Stimulated activated CD4-positive, alpha-beta T cell treated with anti-CD3 and anti-CD28 coated beads, Interleukin-2, amount 100 ng/mL, for 48 hours (primary cell): ENCODE measurements around the gene STAMBP.
"Not testable (repeated sequence)": the region's sequence is repeated elsewhere in the genome, so short reads cannot be mapped to it uniquely, and the experiment has no call there.

ENCODE experiments used
- DNase-seq, 2 donors: peaks; one replicate each; pipeline ENCODE4 v3.0.0-alpha.2; 2020

STAMBP gene

DNA sequence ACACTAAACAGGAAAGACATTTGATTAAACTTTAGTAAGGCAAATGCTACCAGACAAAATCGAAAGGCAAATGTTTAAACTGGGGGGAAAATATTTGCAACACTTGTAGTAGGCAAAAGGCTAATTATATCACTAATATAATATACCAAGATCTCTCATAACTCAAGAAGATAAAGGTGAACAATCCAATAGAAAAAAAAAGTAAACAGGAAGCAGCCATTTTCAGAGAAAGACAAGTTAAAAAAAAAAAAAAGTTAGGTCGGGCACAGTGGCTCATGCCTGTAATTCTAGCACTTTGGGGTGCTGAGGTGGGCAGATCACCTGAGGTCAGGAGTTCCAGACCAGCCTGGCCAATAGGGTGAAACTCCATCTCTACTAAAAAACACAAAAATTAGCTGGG, 59.6 kb downstream of the STAMBP start:
- no peak for DNase-seq

DNA sequence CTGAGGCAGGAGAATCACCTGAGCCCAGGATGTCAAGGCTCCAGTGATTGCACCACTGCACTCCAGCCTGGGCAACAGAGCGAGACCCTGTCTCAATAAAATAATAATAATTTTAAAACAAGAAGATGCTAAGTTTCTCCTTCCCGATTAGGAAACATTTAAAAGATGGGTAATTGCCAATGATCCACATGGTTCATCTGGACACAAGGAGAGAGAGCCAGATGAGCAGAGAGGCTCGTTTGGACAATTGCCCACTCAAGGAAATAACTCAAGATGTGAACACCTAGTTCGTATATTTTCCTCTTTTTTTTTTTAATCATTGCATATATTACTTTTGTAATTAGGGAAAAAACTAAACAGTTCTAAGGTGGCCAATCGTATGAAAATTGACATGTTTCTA, 60.4 kb downstream of the STAMBP start:
- no peak for DNase-seq

DNA sequence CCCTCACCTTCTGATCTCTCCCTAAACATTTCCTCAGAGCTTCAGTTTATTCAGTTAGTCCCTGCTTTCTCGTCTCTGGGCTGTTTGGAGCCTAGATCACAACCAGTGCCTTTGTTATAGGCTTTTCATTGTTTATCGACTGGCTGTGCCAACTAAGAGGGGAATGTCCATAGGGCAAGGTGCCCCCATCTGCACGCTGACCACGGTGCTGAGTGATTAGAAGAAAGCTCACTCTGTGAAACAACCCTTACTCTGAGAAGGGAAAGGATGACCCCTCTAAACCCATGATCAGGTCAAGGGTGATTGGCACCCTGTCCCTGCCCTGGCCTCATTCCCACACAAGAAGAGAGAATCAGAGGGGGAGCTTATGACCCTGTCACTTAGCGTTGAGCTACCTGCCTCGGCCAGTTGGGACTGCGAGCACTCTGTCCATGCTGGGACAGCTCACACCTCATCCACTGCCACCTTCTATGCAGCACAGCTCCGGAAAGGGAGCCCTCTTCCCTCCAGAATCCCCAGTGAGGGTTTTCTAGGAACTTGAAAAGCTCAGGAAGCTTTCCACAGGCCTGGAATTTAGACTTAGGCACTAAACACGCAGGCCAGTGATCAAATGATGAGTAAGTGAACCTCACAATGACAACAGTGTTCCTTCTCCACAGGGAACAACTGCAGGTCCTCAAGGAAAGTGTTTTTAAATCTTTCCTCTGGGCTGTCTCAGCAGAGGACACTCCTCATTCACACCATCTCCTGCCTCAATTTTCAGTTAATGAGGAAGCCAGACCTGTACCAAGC, 61.7 kb downstream of the STAMBP start:
- no peak for DNase-seq

DNA sequence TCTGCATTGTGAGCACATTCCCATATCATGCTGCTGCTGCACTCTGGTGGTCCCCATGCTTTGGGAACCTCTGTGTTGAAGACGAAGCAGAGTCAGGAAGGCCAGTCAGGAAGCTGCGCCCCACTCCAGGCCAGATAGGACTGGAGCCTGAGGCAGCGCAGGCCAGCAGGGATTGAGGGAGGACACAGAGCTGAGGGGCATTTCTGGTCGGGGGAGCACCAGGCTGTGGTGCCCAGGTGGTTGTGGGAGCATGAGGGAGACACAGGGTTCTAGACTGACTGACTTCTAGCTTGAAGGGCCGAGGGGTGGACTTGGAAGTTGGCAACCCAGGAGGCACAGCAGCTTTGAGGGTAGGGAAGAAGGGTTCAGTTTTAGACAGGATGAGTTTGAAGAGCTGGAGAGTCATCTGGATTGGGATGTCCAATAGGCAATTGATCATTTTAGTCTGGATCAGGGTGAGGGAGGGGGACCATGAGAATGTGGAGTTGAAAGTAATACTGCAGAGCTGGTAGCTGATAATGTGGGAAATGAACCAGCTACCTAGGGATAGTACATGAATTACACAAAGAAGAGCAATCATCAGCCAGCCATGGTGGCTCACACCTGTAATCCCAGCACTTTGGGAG, 62.6 kb downstream of the STAMBP start:
- no peak for DNase-seq

DNA sequence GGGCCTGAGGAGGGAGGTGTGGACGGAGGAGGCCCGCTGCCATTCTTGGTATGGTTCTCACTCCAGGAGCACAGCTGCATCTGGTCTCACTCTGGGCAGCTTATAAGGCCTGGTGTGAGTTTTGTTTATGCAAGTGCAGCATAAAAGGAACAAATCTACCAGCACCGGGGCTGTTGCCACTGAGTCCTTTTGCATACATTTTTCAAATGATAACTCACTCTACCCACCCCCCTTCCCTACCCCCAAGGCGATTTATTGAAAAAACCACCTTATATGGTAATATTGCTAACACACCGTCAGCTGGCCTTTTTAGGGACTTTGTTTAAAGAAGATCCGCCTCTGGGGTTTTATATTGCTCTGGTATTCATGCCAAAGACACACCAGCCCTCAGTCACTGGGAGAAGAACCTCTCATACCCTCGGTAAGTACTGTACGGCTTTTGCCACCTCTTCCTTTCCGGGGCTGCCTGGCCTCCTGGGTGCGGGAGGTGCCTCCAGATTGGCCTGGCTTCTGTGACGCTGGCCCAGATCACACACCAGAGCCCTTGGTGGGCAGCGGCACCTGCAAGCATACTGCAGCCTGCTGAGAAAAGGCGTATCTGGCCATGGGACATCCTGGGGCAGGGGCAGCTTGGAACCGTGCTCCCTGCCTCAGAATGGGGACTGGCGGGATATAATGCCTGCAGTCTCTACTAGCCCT, 64.0 kb downstream of the STAMBP start, which contains the start of gene ACTG2:
Gene ACTG2, plus strand, starts transcription at position 378 of the 699 bp plus-strand sequence. CDS start 8,304 bp downstream, outside the sequence.
- DNase-seq: no peak

DNA sequence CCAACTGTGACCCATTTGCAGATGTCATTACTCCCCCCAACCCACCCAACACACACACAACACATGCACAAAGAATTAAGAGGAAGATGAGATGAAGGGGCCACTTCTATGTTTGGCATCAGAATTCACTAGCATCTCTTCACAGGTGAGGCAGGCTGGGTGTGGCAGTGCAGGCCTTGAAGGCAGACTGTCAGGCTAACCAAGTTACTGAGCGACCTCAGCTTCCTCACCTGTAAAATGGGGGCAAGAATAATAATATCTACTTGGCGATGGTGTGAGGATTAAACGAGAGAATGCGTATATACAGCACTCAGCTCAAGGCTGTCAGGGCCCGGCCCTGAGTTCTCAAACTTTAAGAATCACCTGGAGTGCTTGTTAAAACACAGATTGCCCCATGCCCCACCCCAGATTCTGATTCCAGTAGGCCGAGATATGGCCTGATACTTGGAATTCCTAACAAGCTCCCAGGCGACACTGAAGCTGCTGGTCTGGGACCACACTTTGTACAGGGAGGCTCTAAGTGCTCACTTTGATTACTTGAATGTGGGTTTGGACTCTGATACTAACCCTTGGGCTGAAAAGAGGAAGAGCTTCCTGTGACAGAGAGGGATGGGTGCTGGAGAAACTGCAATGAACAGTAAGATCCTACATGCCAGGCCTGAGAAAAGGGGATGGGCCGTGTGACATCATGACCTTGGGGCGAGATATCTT, 65.2 kb downstream of the STAMBP start:
- DNase-seq: no peak

DNA sequence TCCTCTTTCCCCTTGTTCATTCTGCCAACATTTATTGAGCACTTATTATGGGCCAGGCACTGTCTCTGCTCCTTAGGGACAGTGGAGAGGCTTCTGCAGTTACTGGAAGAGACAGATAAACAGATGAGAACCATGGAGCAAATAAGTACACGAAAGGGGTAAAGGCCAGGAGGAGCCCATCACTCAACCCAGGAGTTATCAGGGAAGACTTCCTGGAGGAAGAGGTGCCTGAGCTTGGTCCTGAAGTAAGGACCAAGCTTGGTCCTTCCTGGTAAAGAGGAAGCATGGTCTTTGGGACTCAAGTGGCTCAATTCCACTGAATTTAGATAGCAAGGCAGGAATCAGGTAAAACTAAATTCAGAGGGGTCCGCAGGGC, 65.7 kb downstream of the STAMBP start:
- DNase-seq: no peak

DNA sequence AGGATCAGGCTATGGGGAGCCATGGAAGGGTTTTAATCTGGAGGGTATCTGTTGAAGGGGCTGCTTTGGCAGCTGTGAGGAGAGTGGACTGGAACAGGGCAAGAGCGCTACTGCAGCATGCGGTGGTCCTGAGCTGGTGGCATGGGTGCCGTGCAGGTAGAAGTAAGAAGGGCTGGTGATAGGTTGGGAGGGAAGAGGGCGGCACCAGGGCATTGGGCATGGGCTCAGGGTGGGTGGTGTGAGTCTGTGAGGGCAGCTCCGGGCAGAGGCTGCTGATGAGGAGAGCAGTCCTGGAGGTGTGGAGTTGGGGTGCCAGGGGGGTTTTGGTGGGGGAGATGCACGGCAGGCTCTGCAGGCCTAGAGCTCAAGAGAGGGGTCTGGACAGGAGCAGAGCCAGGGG, 66.1 kb downstream of the STAMBP start:
- DNase-seq: no peak

DNA sequence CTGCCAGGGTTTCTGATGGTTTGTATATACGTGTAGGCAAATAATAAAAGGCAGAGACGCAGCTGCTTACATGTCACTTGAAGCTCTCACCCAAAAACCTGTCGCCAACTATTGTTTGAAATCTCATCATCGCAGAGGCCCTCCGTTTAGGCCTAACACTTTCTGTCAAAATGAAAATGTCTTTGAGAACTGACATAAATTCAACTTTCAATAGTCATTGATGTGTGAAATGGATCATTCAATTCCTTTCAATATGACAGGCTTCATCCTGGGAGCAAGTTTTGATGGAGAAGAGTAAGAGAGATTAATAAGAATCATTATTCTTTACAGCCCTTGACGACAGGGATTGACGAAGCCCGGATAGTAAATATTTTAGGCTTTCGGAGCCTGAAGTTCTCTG, 66.7 kb downstream of the STAMBP start:
- DNase-seq: no peak

DNA sequence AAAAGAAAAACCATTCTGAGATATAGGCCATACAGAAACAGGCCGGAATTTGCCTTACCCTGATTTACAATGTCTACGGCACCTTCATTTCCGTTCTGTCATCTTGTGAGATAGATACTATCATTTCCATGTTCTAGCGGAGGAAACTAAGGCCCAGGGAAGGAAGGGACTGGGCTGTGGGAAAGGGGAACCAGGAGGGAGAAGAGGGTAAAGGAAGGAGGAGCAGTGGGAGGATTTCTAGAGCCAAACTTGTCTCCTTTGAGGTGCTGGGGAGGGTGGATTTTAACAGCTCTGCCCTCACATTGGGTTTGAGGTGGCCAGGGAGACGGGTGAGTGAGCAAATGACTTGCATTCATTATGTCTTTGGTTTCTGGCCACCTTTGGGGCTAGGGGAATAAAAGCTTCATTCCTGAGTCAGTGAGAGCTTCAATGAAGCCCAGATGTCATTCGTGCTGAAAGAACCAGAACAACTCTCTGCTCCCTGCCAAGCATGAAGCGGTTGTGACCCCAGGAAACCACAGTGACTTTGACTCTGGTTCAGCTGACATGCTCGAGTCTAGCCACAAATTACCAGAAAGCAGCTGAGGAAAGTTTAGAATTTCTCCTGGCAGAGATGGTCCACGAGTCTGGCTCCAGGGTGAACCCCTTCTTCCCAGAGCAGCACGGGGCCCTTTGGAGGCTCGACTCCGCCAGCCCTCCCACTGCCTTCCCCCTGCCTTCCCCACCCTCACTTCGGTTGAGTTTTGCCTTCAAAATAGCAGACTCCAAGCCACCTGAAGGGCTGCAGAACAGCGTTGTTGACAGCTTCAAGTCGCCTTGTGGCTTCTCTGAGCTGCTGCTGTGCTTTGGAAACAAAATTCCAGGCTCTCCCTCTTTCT, 67.8 kb downstream of the STAMBP start:
- no peak for DNase-seq

DNA sequence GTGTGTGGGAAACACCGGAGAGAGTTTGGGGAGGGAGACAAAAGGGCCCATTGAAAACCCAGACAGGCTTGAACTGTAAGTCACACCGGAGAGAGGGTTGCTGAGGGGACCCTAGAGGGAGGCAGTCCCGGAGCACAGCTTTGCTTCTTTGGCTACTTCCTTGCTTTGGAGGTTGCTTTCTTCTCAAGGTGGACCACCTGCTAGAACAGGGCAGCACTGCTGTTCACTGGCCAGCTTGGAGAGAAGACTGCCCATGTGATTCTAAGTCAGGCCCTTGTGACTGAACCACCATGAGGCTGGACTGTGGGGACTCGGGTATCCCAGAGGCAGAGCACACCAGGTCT, 68.5 kb downstream of the STAMBP start:
- DNase-seq: no peak

DNA sequence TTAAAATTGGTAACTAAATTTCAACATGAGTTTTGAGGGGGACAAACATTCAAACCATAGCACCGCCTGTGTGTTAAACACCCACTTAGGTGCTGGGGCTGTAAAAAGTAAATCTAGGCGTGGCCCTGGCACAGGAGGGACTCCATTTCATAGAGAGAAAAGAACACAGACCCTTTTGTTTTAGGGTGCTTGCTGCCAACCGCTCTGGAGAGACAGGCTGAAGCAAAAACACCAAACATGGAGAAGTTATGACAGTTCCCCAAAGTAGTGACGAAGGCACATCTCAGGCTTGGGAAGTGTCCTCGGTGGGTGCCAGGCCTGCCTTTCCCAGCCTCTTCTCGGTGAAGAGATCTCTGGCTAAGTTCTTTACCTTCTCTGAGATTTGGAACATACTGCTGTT, 69.2 kb downstream of the STAMBP start:
- DNase-seq: no peak

DNA sequence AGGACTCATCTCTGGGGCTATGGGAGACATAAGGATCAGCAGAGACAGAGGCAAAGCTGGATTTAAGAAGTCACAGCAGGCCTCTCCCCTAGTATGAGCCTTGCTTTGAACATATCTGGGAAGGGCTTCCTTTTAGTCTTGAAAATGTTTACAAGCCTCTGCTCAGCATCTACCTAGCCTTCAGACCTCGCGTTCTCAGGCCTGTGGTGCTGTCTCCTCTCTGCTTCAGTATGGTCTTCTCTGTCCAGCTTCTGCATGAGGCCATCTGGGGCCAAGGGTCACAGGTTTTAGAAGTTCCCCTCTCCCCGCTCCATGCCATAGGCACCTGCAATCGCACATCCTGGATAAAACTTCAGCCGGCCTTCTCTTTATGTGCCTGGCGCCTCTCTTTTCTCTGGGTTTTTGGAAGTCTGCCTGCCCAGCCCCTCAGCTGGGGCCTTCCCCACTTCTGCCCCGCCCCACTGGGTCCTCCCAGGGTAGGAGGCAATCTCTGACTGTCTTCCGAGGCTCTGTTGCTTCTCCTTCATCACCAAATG, 71.1 kb downstream of the STAMBP start:
- DNase-seq: no peak

DNA sequence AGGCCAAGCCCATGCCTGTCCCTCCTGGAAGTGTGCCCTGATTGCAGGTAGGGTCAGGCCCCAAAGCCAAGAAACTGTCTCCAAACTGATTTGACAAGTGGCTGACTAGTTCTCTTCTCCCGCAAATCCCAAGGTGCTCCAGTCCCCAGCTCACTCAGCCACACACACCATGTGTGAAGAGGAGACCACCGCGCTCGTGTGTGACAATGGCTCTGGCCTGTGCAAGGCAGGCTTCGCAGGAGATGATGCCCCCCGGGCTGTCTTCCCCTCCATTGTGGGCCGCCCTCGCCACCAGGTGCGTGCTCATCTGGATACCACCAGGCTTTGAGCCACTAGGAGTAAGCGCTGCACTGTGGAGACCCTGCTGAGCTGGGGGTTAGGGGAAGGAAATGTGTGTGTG, 72.4 kb downstream of the STAMBP start:
- no peak for DNase-seq

DNA sequence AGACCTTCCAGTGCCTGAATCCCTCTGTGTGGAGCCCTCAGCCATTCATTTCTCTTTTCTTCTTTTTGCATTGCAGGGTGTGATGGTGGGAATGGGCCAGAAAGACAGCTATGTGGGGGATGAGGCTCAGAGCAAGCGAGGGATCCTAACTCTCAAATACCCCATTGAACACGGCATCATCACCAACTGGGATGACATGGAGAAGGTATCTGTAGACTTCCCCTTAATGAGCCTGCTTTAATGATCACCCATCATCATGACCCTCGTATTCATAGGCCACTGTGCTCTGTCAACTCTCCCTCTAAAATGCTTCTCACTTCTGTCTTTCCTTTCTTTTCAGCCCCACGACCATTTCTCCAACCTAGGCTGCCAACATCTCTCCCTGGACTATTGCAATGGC, 73.5 kb downstream of the STAMBP start:
- no peak for DNase-seq

DNA sequence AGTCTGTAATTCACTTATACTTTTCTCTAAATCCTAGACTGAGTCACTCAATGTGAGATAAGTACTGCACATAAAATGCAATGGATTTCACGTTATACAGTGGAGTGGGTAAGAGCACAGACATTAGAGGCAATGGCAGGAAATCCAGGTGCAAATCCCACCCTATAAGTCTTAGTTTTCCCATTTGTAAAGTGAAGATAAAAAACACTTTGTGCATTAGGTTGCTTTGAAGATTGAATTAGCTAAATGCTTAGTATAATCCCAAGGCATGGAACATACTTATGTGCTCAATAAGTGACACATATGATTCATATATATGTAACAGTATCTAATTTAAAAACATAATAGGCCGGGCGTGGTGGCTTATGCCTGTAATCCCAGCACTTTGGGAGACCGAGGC, 74.6 kb downstream of the STAMBP start:
- no peak for DNase-seq

DNA sequence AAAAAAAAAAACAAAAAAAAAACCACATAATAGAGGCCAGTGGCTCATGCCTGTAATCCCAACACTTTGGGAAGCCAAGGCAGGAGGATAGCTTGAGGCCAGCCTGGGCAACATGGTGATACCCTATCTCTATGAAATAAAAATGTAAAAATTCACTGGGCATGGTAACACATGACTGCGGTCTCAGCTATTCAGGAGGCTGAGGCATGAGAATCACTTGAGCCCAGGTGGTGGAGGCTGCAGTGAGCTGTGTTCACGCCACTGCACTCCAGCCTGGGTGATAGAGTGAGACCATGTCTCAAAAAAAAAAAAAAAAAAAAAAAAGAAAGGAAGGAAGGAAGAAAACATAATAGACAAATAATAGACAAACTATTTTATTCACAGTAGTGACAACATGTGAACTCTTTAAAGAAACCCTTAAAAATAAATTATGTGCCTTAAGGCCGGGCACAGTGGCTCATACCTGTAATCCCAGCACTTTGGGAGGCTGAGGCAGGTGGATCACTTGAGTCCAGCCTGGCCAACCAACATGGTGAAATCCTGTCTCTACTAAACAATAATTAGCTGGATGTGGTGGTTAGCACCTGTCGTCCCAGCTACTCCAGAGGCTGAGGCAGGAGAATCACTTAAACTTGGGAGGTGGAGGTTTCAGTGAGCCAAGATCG, 75.3 kb downstream of the STAMBP start:
- DNase-seq: not testable (repeated sequence)

DNA sequence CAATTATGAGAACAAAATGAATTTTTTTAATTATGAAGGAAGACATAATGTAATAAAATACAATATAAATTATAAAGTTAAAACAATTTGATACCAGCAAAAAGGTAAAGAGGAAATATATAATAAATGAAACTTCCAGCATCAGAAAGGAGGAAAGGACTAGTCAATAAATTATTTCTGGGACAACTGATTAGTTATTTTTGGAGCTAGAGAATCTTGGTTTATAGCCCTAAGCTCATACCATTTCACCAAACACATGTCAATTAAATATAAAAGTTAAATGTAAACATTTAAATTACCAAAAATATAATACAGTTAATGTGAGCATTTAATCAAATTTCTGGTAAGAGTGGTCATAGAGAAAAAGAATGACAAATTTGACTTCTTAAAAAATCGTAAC, 76.2 kb downstream of the STAMBP start:
- DNase-seq: no peak

DNA sequence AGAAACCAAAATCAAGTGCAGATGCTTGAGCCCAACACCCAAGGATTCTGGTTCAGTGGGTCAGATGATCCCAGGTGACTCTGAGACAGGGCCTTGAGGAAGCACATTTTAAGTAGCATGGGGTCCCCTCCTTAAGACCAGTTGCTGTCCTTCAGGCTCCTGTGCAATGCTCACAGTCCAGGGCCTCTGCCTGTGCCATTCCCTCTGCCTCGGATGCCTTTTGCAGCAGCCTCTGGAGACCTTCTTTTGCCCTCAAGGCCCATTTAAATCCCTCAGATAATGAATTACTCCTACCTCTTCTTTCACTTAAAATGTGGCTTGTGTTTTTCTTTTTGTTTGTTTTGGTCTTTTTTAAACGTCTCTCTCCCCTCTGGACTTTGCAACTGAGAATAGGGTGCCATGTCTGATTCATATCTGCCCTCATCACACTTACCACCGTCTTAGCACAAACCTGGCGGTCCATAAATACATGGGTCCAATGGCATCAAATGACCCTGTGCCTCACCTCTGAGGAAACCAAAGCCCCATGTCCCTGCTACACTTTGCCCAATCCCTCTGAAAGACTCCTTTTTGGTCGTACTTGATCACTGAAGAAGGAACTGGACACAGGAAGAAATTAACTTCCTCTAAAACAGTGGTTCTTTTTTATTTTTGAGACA, 78.2 kb downstream of the STAMBP start:
- no peak for DNase-seq

DNA sequence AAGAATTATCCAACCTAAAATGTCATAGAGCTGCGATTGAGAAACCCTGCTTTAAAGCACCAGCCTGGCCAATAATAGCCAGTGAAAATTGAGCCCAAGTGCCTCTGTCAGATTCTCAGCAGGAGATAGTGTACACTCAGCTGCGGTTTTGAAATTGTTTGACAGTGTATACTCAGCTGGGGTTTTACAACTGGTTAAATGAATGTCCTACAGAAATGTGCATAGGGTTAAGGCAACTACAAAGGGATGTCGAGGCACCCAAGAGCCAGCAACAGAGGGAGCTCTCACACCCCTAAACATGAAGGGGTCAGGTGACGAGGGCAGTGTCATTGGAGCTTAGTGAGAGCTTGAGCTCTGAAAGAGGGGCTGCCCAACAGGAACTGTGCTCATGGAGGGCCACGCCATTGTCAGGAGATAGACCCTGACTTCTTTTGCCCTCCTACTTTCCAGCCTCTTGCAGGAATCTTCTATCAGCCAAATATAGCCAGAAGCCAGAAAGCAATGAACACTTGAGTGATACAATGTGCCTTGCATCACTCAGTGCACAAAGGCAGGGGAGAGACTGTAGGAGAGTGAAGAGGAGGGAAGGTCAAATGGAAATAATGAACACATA, 79.2 kb downstream of the STAMBP start:
- peak in 1 of 2 donors; percentile 43 for DNase-seq
